ENCODE results near the gene LRIG1.

The LRIG1 gene

DNA sequence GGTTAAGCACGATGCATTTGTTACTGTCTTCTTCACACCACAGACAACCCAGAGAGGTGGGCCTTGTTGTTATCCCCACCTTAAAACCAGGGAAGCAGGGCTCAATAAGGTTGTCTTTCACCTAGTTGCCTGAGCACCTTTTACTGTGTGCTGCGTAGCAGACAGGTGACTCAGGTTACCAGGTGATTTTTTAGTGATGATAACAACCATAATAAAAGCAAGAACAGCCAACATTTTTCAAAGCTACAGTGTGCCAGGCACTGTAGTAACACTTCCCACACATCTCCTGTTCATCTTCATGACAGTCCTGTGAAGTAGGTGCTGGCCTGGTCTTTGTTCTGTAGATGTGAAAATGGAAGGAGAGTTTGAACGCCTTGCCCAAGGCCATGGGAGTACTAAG, 147.8 kb downstream of the LRIG1 start:
- Mint-ChIP-seq H3K27me3 (no peaks in the 10 kb centered on the region), H3K4me3 (no peak overlapping the region), H3K27ac (no peak overlapping the region), H3K36me3 (peaks cover 25% of the 10 kb centered on the region), H3K4me1 (peaks cover 22% of the 10 kb centered on the region), H3K9me3 (no peaks in the 10 kb centered on the region)

DNA sequence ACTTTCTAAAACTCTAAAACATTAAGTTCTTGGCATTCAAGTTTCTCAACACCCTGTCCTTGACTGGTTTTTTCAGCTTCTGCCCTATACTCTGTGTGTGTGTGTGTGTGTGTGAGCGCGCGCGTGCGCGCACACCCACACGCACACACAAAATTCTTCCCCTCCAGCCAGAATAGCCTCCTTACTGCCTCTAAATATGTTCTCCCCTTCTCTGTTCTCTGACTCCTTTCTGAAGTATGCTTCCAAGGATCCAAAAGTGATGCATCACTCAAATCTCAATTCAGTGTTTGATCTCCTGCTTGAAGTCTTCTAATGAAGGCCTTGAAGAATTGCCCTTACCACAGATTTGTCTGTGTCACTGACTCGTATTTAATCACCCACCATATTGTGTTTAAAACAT, 150.2 kb downstream of the LRIG1 start:
- Mint-ChIP-seq H3K9me3 (no peaks in the 10 kb centered on the region), H3K36me3 (peaks cover 41% of the 10 kb centered on the region), H3K27me3 (no peaks in the 10 kb centered on the region), H3K4me3 (no peak overlapping the region), H3K27ac (no peak overlapping the region), H3K4me1 (peaks cover 22% of the 10 kb centered on the region)

DNA sequence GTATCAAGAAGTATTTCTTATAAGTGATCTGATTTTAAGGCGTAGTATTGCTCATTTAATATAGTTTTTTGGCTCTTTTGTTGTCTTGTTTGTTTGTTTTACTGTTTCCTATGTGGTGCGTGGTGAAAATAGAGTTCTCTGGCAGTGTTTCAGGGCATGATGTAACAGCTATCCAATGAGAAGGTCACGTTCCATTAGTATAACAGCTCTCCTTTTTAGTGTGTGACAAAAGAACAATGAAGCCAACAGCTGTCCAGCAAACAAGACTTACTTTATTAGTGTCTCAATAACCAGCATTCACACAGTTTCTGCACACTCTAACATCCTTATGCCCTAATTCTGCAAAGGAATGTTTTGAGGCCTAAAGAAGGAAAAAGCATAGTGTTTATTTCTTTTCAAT, 152.1 kb downstream of the LRIG1 start:
- peaks cover 12% of the 10 kb centered on the region for H3K4me1 Mint-ChIP-seq
- H3K9me3 Mint-ChIP-seq: no peaks in the 10 kb centered on the region
- no peaks in the 10 kb centered on the region for H3K27me3 Mint-ChIP-seq
- H3K4me3 Mint-ChIP-seq: no peak overlapping the region
- no peak overlapping the region for H3K27ac Mint-ChIP-seq
- peaks cover 38% of the 10 kb centered on the region for H3K36me3 Mint-ChIP-seq

DNA sequence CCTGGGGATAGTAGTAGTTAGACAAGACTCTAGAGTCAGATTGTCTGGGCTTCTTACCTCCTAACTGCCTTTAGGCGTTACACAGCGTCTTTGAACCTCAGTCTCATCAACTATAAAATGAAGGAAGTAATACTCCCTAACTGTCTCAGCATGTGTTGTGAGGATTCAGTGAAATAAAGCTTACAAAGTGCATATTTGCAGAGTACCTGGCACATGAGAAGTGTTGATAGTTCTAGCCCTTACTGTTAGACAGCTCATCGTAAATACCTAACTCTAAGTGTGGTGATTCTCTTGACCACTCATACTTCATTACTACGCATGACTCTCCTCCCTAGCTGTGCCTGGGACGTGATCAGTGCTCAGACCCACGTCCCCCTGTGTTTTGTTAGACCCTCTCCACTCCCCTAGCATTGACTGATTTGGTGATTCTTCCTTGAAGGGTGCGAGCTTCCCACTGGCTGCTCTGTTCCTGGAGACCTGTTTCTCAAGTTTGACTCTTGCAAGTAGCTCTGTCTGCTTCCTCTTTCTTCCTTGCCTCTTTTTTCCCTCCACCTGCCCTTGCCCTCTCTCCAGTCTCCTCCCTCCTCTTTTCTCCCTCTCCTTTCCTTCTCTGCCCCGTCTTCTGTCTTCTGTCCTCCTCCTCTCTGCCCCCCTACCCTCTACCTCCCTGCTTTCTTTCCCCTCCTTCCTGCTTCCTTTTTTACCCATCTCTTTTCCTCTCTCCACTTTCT, 155.8 kb downstream of the LRIG1 start:
- H3K4me1 Mint-ChIP-seq: peaks cover 8% of the 10 kb centered on the region
- H3K27ac Mint-ChIP-seq: no peak overlapping the region
- peaks cover 29% of the 10 kb centered on the region for H3K36me3 Mint-ChIP-seq
- no peaks in the 10 kb centered on the region for H3K27me3 Mint-ChIP-seq
- H3K4me3 Mint-ChIP-seq: no peak overlapping the region
- H3K9me3 Mint-ChIP-seq: no peaks in the 10 kb centered on the region

DNA sequence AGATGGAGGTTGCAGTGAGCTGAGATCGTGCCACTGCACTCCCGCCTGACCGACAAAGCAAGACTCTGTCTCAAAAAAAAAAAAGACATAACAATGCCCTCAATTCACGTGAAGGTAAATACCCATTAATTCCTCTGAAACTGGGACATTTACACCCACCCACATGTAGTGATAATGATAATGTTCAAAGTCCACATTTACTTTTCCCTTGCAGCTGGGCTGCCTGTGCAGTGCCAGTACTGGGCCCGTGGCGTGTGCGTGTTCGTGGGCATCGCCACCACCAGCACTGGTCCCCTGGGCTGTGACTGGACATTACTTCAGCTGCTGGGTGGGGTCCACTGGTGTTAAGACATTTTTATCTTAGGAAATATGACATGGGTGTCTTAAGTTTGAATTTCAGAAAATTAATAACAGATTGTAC, 156.4 kb downstream of the LRIG1 start:
- no peak overlapping the region for H3K27ac Mint-ChIP-seq
- no peak overlapping the region for H3K4me3 Mint-ChIP-seq
- peaks cover 30% of the 10 kb centered on the region for H3K36me3 Mint-ChIP-seq

DNA sequence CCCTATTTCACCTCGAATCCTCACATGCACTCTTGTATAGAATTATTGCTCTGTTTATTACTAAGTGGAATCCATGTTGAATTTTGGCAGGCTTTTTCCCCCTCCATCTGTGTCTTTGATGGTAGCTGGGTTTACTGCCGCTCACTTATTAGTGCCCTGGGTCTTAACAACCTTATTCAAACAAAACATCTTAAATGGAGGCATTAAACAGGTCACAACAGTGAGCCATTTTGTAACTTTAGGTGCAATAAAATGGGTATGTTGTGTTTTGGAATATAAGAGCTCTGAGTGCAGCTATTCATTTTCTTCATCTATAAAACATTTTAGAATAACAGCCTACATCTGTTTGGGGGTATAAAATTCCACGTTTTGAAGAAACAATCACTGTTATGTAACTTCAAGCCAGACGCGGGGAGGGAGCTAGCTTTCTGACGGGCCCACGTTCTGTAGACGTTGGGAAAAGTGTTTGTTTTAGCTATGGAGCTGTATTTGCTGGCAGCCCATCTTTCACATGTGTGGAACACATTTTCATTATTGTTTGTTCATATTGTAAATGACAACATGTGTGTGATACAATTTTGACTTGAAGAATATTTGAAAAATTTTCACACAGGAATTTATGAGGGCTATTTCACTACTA, 158.0 kb downstream of the LRIG1 start:
- no peak overlapping the region for H3K27ac Mint-ChIP-seq

More for the DNA sequence above, 156.4 kb downstream of the LRIG1 start:
- no peaks in the 10 kb centered on the region for H3K27me3 Mint-ChIP-seq
- peaks cover 8% of the 10 kb centered on the region for H3K4me1 Mint-ChIP-seq
- H3K9me3 Mint-ChIP-seq: no peaks in the 10 kb centered on the region

DNA sequence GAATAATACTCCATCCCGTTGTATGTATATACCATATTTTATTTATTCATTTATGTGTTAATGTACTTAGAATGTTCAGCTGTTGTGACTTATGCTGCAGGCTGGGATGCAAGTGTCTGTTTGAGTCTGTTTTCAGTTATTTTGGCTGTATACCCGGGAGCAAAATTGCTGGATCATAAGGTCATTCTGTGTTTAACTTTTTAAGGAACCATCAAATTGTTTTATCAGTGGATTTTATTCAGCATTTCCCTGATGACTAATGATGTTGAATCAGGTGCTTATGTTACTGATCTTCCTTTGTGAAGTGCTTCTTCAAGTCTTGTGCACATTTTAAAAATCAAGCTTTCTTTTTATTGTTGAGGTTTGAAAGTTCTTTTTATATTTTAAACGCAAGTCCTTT, 161.9 kb downstream of the LRIG1 start:
- Mint-ChIP-seq H3K4me1 (peaks cover 45% of the 10 kb centered on the region), H3K27me3 (no peaks in the 10 kb centered on the region), H3K36me3 (peaks cover 11% of the 10 kb centered on the region), H3K4me3 (no peak overlapping the region), H3K9me3 (no peaks in the 10 kb centered on the region), H3K27ac (no peak overlapping the region)

More for the DNA sequence above, 158.0 kb downstream of the LRIG1 start:
- Mint-ChIP-seq H3K27me3 (no peaks in the 10 kb centered on the region), H3K4me1 (peaks cover 22% of the 10 kb centered on the region), H3K36me3 (peaks cover 26% of the 10 kb centered on the region), H3K4me3 (no peak overlapping the region), H3K9me3 (no peaks in the 10 kb centered on the region)

DNA sequence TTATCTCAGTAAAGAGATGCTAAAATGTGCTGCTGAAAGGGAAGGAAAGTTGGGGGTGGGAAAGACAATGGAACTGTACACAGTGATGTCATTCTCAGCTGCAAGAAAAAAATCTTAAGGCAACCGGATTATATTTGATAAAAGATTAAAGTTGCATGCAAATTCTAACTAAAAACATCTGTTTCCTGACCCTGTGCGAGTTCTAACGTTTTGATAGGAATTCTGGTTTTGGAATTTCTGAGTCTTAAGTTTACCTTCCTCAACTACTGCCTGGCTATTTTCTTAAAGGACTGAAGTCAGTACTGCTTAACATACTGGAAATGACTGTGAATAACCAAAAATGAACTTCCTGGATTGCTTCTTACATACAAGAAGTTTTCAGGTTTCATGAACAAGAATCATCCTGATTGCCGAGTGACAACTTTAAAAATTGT, 164.5 kb downstream of the LRIG1 start:
- H3K4me1 Mint-ChIP-seq: peaks cover 56% of the 10 kb centered on the region
- H3K36me3 Mint-ChIP-seq: peaks cover 19% of the 10 kb centered on the region

DNA sequence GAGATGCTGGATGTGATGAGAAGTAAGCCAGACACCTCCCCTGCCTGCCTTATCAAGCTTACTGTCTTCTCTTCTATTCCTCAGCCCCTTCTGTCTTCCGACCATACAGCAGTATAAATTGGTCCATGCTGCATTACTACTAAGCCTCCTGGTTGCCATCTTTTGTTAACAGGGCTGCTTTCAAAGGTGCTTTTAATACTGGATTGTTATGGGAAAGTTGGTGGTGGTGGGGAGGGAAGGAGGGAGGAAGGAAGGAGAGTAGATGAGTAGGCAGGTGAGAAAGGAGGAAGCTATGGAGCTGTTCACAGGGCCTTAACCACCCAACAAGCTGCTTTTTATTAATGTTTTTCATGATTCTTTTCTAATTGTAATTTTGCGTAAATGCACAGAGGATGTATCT, 165.2 kb downstream of the LRIG1 start:
- Mint-ChIP-seq H3K4me3 (no peak overlapping the region), H3K27ac (no peak overlapping the region), H3K27me3 (no peaks in the 10 kb centered on the region), H3K9me3 (no peaks in the 10 kb centered on the region), H3K36me3 (peaks cover 16% of the 10 kb centered on the region), H3K4me1 (peaks cover 56% of the 10 kb centered on the region)

More for the DNA sequence above, 164.5 kb downstream of the LRIG1 start:
- no peak overlapping the region for H3K27ac Mint-ChIP-seq
- no peaks in the 10 kb centered on the region for H3K9me3 Mint-ChIP-seq
- no peaks in the 10 kb centered on the region for H3K27me3 Mint-ChIP-seq
- no peak overlapping the region for H3K4me3 Mint-ChIP-seq

Data from activated naive CD4-positive, alpha-beta T cell treated with anti-CD3 and anti-CD28 coated beads, Interleukin-2, amount 50 U/mL, for 24 hours (primary cell).